Mononuclear cell (primary cell): ENCODE measurements around the gene SLC38A6. TPM values are rescaled to one million over a fixed set of nuclear protein-coding genes. Genes with fewer than 3 reads are reported as not detected.

ENCODE experiments used
- H3K27me3 ChIP-seq: 2 replicates; pipeline ENCODE4 v1.6.0; 2011; ENCODE audit warnings: low read length, control low read depth; ENCODE audit not compliant: insufficient read depth
- H3K4me1 ChIP-seq: 2 replicates; pipeline ENCODE4 v1.5.1; 2011; ENCODE audit warnings: mild to moderate bottlenecking, low read length, control low read depth; ENCODE audit not compliant: insufficient read depth
- H3K4me3 ChIP-seq: 2 replicates; pipeline ENCODE4 v1.5.1; 2011; ENCODE audit warnings: mild to moderate bottlenecking, low read length, moderate library complexity
- H3K9me3 ChIP-seq: 2 replicates; pipeline ENCODE4 v1.5.1; 2011; ENCODE audit warnings: low read depth, mild to moderate bottlenecking, control low read depth, low read length
- total RNA-seq: library from RNA; depleted of rRNA; stranded (reverse); fragments of >200 nt; gene quantifications from one replicate; pipeline ENCODE4 v1.2.3, GENCODE V29; 2012

The SLC38A6 gene
- total RNA-seq, 1 donor, result 8.9 TPM

DNA sequence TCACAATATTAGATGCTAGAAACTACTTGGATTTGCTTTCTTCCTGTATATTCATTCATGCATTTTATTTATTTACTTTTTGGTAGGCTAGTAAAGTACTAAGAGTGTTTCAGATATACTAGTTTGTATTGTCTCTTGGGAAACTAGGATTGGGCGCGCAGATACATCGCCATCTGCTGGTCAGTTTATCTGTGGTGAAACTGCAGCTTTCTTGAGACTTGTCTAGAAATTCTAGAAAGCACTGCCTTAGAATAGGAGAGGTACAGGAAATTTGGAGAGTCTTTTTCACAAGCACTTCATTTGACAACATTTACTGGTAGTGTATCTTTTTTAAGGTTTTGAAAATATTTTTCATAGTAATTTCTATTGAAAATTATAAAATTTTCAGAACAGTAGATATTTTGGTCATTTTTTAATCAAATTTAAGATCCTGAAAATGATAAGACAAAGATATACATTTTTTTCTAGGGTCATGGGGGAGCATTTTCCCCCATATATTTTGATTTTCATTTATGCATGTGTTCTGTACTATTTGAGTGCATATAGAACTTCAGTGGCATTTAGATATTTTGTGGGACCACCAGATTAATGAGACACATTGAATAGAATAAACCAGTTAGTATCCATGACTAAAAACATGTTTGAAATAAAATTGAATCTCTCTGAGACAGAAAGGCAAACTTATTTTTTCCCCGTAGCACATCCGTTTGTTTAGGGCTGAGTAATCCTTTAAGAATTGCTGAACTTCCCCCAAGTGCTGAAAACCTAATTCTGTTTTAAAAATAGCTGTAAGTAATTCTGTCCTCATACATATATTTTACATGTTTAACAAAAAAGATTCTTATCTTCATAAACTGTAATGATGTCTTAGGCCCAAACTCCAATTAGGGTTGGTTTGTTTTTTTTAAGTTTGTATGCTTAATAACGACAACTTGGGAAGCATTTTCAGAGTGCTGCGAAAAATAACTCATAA is 44.5 kb downstream of the SLC38A6 start:
- H3K4me3 ChIP-seq, result no peak overlapping the region
- H3K9me3 ChIP-seq, result no peaks in the 10 kb centered on the region

GRCh38 chr14:61026526-61026925 is 45.5 kb downstream of the SLC38A6 start:
- Histone ChIP-seq H3K9me3 (no peaks in the 10 kb centered on the region), H3K4me3 (no peak overlapping the region), H3K27me3 (no peaks in the 10 kb centered on the region), H3K4me1 (no peaks in the 10 kb centered on the region)

More for the DNA sequence above, 44.5 kb downstream of the SLC38A6 start:
- Histone ChIP-seq H3K27me3 (no peaks in the 10 kb centered on the region), H3K4me1 (no peaks in the 10 kb centered on the region)

GRCh38 chr14:61031026-61031425 is 50.0 kb downstream of the SLC38A6 start:
- H3K27me3 ChIP-seq, result no peaks in the 10 kb centered on the region
- H3K4me3 ChIP-seq, result no peak overlapping the region
- H3K4me1 ChIP-seq, result peaks cover 8% of the 10 kb centered on the region
- H3K9me3 ChIP-seq, result no peaks in the 10 kb centered on the region

DNA sequence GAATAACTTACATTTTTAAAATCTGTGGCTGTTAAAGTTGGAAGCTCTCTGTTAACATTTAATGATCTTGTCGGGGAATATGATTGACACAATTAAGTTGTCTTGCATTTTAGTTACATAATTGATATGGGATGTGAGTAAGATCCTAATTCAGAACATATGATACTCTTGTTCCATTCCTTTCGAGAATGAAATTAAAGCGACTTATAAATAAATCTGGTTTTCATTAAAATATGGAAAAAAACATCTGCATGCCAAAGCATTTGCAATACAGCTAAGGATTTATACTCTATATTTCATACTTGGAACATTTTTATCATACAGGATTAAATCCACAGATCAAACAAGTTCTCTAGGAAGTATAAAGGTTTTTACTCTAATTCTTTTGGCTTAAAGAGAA is 52.0 kb downstream of the SLC38A6 start:
- Histone ChIP-seq H3K9me3 (no peaks in the 10 kb centered on the region), H3K4me3 (no peak overlapping the region), H3K4me1 (peaks cover 8% of the 10 kb centered on the region), H3K27me3 (no peaks in the 10 kb centered on the region)

DNA sequence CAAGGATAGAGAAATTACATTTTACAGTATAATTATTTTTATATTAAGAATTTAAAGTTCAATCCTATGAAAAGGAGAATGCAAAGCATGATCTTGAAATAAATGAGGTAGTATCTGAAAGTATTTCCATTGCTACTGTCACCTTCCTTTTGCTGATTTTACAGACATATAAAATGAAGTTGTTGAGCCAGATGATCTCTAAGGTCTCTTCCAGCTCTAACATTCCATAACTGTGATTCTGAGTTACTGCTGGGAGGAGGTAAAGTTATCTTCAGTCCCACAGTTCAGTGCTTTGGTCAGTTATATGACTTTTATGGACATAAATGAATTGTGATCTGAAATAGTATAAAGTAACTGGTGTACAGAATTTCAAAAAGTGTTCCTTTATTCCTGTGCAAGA is 52.8 kb downstream of the SLC38A6 start:
- peaks cover 8% of the 10 kb centered on the region for H3K4me1 ChIP-seq
- H3K27me3 ChIP-seq, result no peaks in the 10 kb centered on the region
- H3K9me3 ChIP-seq, result no peaks in the 10 kb centered on the region
- no peak overlapping the region for H3K4me3 ChIP-seq

GRCh38 chr14:61034416-61035120 is 53.5 kb downstream of the SLC38A6 start:
- H3K4me1 ChIP-seq, result peaks cover 8% of the 10 kb centered on the region
- no peak overlapping the region for H3K4me3 ChIP-seq
- H3K9me3 ChIP-seq, result no peaks in the 10 kb centered on the region
- H3K27me3 ChIP-seq, result no peaks in the 10 kb centered on the region

- H3K9me3 ChIP-seq, result no peaks in the 10 kb centered on the region
- peaks cover 8% of the 10 kb centered on the region for H3K4me1 ChIP-seq
- no peaks in the 10 kb centered on the region for H3K27me3 ChIP-seq
- H3K4me3 ChIP-seq, result no peak overlapping the region
These were observed 56.2 kb downstream of the SLC38A6 start for GRCh38 chr14:61037215-61037614.

GRCh38 chr14:61041704-61042103 is 60.7 kb downstream of the SLC38A6 start:
- no peaks in the 10 kb centered on the region for H3K4me1 ChIP-seq
- no peak overlapping the region for H3K4me3 ChIP-seq

GRCh38 chr14:61042220-61042619 is 61.2 kb downstream of the SLC38A6 start:
- Histone ChIP-seq H3K9me3 (no peaks in the 10 kb centered on the region), H3K4me3 (no peak overlapping the region), H3K27me3 (no peaks in the 10 kb centered on the region), H3K4me1 (no peaks in the 10 kb centered on the region)

More at GRCh38 chr14:61041704-61042103, 60.7 kb downstream of the SLC38A6 start:
- Histone ChIP-seq H3K9me3 (no peaks in the 10 kb centered on the region), H3K27me3 (no peaks in the 10 kb centered on the region)

DNA sequence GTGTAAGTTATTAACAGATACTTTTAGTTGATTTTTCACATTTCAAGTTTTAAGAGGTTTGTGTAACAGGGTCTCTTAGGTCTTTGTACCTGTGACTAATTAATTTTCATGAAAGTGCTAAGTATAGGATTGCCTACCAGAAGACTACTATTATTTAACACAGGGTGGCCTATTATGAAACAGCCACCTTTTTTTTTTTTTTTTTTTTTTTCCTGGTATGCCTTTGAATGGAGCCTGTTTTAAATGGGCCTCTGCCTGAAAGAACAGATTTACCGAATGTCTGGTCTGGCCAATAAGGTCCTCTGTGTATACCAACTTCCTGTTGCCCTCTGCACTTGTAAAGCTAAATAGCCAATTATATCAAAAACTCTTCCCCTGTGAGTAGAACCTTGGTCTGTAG is 62.5 kb downstream of the SLC38A6 start:
- Histone ChIP-seq H3K9me3 (no peaks in the 10 kb centered on the region), H3K4me1 (no peaks in the 10 kb centered on the region), H3K4me3 (no peak overlapping the region), H3K27me3 (no peaks in the 10 kb centered on the region)

GRCh38 chr14:61047021-61047420 is 66.0 kb downstream of the SLC38A6 start:
- Histone ChIP-seq H3K4me3 (no peak overlapping the region), H3K4me1 (no peaks in the 10 kb centered on the region), H3K9me3 (no peaks in the 10 kb centered on the region), H3K27me3 (no peaks in the 10 kb centered on the region)

GRCh38 chr14:61048640-61049039 is 67.6 kb downstream of the SLC38A6 start:
- Histone ChIP-seq H3K27me3 (no peaks in the 10 kb centered on the region), H3K4me1 (no peaks in the 10 kb centered on the region), H3K9me3 (no peaks in the 10 kb centered on the region), H3K4me3 (no peak overlapping the region)

DNA sequence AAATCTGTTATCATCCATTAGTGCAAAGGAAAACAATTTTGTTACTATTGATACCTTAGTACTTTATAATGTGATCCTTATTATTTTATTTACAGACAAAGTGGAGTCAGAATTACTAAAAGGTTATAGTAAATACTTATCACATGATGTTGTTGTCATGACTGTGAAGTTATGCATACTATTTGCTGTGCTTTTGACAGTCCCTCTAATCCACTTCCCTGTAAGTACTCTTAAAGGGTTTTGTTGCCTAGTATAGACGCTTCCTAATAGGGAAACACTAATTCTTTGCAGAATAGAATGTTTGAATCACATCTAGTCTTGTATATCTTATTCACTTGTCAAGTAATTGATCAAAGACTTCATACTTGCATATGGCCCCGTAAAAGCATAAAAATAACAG is 69.4 kb downstream of the SLC38A6 start:
- Histone ChIP-seq H3K9me3 (no peaks in the 10 kb centered on the region), H3K4me3 (no peak overlapping the region), H3K4me1 (no peaks in the 10 kb centered on the region), H3K27me3 (no peaks in the 10 kb centered on the region)

DNA sequence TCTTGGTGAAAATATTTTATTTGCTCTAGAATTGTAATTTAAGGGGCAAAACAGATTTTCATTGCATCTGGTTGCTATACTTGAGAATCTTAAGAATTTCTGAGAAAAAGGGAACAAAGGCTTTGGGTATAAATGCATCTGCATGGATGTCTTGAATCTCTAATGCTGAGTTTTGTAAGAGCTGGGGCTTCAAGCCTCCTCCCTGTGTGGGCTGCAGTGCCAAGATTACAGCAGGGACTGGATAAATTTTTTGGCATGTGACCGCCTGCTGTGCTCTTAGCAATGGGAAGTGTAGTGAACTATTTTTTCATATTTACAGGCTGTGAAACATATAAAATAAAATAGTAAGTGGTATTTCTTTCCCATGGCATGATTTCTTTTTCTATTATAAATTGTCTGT is 70.0 kb downstream of the SLC38A6 start:
- no peaks in the 10 kb centered on the region for H3K27me3 ChIP-seq
- no peaks in the 10 kb centered on the region for H3K9me3 ChIP-seq
- no peak overlapping the region for H3K4me3 ChIP-seq

GRCh38 chr14:61051621-61052020 is 70.6 kb downstream of the SLC38A6 start:
- Histone ChIP-seq H3K9me3 (no peaks in the 10 kb centered on the region), H3K4me3 (no peak overlapping the region), H3K4me1 (no peaks in the 10 kb centered on the region), H3K27me3 (no peaks in the 10 kb centered on the region)

More for the DNA sequence above, 70.0 kb downstream of the SLC38A6 start:
- no peaks in the 10 kb centered on the region for H3K4me1 ChIP-seq
